WERI-Rb-1 (cell line): ENCODE results near the gene FBXW7.

Experiments used
- DNase-seq: peaks from one replicate; pipeline ENCODE4 v3.0.0-alpha.2; 2020
- H3K27ac ChIP-seq: fragments of 250-450 bp; sonication (Bioruptor Pico); 2 replicates; pipeline ENCODE4 v1.5.1; 2020; ENCODE audit warnings: mild to moderate bottlenecking, moderate library complexity
- H3K27me3 ChIP-seq: fragments of 250-450 bp; sonication (Bioruptor Pico); 2 replicates; pipeline ENCODE4 v1.5.1; 2021; ENCODE audit warnings: mild to moderate bottlenecking, low read depth, moderate library complexity; ENCODE audit not compliant: insufficient read depth, severe bottlenecking
- H3K36me3 ChIP-seq: fragments of 250-450 bp; sonication (Bioruptor Pico); 2 replicates; pipeline ENCODE4 v1.5.1; 2020; ENCODE audit warnings: mild to moderate bottlenecking, moderate library complexity
- H3K4me3 ChIP-seq: 2 replicates; pipeline ENCODE4 v1.5.1; 2011; ENCODE audit warnings: low read depth, mild to moderate bottlenecking, control low read depth, low read length
- H3K9me3 ChIP-seq: fragments of 250-450 bp; sonication (Bioruptor Pico); 2 replicates; pipeline ENCODE4 v1.5.1; 2021; ENCODE audit warnings: mild to moderate bottlenecking, moderate library complexity; ENCODE audit not compliant: severe bottlenecking
- TF ChIP-seq, protein P1 (sequence below): IDR thresholded peaks from 2 replicates; pipeline ENCODE4 v1.5.1; 2011; ENCODE audit warnings: low read depth, mild to moderate bottlenecking, control low read depth, inconsistent platforms, low read length

FBXW7 gene

DNA sequence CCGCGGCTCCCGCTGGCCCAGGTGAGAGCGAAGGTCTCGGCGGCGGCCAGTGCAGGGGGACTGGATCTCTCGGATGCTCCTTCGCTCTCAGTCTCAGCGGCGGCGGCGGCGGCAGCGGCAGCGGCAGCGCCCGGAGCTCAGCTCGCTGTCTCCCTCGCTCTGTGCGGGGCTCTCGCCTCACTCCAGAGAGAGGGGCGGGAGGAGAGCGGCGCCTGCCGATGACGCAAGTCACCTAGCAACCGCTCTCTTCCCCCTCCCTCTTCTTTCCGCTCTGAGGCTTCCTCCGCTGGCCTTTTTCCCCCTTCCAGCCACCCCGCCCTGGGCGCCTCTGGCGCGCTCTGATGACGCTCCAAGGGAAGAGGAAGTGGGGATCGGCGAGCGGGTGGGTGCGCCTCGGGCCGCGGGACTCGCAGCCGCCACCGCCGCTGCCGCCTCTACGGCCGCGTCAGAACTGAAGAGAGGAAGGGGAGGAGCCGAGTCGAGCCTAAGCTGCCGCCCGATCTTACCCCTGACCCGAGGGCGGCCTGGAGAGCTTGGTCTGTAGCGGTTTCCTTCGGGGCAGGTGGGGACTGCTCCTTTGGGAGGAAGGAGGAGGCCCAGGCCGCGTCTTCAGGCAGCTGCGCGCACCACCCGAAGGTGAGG is at the start of gene FBXW7:
TSS of gene FBXW7 (minus strand) at position 190 of the 642 bp plus-strand sequence. CDS start 124,289 bp downstream, outside the sequence.
- TF ChIP-seq, protein P1, sequence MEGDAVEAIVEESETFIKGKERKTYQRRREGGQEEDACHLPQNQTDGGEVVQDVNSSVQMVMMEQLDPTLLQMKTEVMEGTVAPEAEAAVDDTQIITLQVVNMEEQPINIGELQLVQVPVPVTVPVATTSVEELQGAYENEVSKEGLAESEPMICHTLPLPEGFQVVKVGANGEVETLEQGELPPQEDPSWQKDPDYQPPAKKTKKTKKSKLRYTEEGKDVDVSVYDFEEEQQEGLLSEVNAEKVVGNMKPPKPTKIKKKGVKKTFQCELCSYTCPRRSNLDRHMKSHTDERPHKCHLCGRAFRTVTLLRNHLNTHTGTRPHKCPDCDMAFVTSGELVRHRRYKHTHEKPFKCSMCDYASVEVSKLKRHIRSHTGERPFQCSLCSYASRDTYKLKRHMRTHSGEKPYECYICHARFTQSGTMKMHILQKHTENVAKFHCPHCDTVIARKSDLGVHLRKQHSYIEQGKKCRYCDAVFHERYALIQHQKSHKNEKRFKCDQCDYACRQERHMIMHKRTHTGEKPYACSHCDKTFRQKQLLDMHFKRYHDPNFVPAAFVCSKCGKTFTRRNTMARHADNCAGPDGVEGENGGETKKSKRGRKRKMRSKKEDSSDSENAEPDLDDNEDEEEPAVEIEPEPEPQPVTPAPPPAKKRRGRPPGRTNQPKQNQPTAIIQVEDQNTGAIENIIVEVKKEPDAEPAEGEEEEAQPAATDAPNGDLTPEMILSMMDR: no peak
- Histone ChIP-seq H3K27ac (peak within 1 kb of the TSS; percentile 92), H3K4me3 (peak within 1 kb of the TSS; percentile 93), H3K9me3 (no peaks in the 10 kb centered on the region), H3K36me3 (peaks cover 33% of the 10 kb centered on the region), H3K27me3 (no peaks in the 10 kb centered on the region)
- DNase-seq: peak; percentile 100

DNA sequence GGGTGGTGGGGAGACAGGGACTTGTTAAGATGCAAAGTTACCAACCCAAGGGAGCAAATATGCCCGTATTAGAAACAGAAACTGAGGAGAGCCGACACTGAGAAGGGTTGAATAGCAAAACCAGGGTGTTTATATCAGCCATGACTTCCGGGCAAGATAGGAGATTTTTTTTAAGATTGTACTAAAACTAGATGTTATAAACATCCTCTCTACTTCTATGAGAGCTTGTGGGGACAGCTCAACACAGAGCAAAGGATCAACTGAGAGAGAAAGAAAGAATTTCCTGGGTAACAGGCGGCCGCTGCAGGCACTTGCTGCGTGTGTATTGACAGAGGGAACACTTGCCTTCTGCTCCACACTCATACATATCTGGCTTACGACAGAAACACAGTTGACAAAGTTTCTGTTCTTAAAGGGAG is 49.1 kb upstream of the FBXW7 start:
- Histone ChIP-seq H3K9me3 (no peaks in the 10 kb centered on the region), H3K4me3 (no peak overlapping the region), H3K27ac (no peak overlapping the region), H3K36me3 (no peaks in the 10 kb centered on the region), H3K27me3 (no peaks in the 10 kb centered on the region)
- TF ChIP-seq, protein P1: no peak
- no peak for DNase-seq

DNA sequence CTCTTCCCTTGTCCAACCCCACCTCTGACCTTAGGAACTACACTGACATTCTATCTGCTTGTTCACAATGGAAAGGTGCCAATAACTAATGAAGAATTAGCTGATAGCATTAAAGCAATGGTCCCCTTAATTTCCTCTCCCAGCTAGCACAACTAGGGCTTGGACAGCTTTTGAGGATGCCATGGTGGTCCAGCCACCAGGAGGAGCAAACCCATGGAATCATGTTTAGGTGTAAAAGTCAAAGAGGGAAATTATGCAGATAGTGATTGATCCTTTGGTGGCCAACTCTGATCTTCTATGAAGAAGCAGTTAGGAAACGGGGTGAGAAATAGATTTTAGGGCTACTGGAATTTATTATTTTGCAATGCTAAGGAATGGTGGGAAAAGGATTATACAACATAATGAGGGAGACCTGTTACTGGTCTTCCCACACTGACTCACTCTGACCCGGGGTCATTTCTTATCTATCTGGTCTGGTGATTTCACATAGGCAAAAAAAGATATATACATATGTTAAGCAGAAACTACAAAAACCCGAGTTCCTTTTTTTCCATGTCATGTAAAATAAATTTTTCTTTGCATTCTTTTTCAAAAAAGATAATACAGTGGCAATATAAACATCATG is 45.8 kb upstream of the FBXW7 start:
- Histone ChIP-seq H3K27ac (no peak overlapping the region), H3K4me3 (no peak overlapping the region), H3K9me3 (no peaks in the 10 kb centered on the region), H3K27me3 (no peaks in the 10 kb centered on the region), H3K36me3 (no peaks in the 10 kb centered on the region)
- no peak for DNase-seq
- TF ChIP-seq, protein P1: 0 out of 2 replicates have a peak, but pooled peaks have one; percentile 16

DNA sequence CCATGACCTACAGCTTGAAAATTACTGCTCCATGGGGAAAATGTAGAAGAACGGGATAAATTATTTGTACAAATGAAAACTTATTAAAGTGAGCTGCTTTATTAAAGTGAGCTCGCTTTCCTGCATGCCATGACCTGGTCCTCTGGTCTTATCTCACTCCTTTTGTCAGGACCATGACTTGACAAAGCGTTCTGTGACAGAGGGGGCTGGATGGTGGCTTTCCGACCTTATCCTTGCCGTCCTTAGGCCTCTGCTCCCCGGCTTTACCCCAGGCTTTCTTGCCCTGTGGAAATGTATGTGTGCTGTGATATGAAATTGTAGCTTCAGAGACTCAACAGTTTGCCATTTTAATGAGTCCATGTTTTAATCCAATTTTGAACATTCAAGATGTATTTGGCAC is 44.0 kb upstream of the FBXW7 start:
- no peak overlapping the region for H3K27ac ChIP-seq
- no peak overlapping the region for H3K4me3 ChIP-seq
- no peak for DNase-seq
- TF ChIP-seq, protein P1: no peak
- H3K9me3 ChIP-seq: no peaks in the 10 kb centered on the region
- H3K36me3 ChIP-seq: no peaks in the 10 kb centered on the region
- H3K27me3 ChIP-seq: no peaks in the 10 kb centered on the region

DNA sequence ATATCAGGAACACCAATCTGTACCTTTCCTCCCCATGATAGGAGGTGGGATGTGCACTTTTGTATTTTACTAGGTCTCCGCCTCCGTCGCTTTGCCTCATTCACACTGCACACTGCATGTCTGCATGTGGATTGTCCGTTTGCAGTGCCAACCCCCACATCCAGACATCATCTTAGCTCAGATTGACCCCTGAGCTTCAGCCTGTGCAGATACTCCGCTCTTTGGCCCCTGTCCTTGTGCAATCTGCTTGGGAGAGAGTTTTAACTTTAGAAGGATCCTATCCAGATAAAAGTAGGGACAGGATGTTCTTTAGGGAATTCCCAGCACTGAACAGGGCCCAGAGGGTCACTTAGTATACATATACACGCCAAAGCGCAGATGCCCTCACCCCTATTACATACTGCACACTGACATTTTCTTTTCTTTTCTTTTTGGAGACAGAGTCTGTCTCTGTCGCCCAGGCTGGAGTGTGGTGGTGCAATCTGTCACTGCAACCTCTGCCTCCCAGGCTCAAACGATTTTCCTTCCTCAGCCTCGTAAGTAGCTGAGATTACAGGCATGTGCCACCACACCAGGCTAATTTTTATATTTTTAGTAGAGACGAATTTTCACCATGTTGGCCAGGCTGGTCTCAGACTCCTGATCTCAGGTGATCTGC is 43.3 kb upstream of the FBXW7 start:
- no peak for DNase-seq
- Histone ChIP-seq H3K27ac (no peak overlapping the region), H3K27me3 (no peaks in the 10 kb centered on the region), H3K36me3 (no peaks in the 10 kb centered on the region), H3K4me3 (no peak overlapping the region), H3K9me3 (no peaks in the 10 kb centered on the region)
- TF ChIP-seq, protein P1: no peak
